Gastroesophageal sphincter (tissue), 3 donors: ENCODE results near the gene SLC4A4.

Source experiments
- CTCF ChIP-seq, 4 experiments: fragments of 200-600 bp in 2 of 4; fragments of 450-650 bp in 2 of 4; sonication (generic) in 1 of 4; IDR thresholded peaks; one replicate each; pipeline ENCODE4 v1.5.1; 2017 to 2019; ENCODE audit warnings: antibody characterized with exemption in 4 of 4, mild to moderate bottlenecking in 2 of 4, moderate library complexity in 2 of 4
- POLR2A ChIP-seq, 2 donors: fragments of 450-650 bp; IDR thresholded peaks; one replicate each; pipeline ENCODE4 v1.6.1; 2017; ENCODE audit warnings: antibody characterized with exemption in 2 of 2, mild to moderate bottlenecking in 2 of 2, moderate library complexity in 1 of 2
- POLR2AphosphoS5 ChIP-seq: sonication (generic); formaldehyde crosslinking; IDR thresholded peaks from one replicate; pipeline ENCODE4 v1.6.1; 2017; ENCODE audit warnings: antibody characterized with exemption

GRCh38 chr4:71532407-71532806 lies 193.6 kb downstream of the SLC4A4 start:
- no peak for TF ChIP-seq CTCF (IDR thresholded peaks at IDR 0.05)
- TF ChIP-seq POLR2AphosphoS5, result no peak
- no peak for TF ChIP-seq POLR2A (IDR thresholded peaks at IDR 0.05)
